Central memory CD4-positive, alpha-beta T cell (primary cell): Measurements from ENCODE around the gene ARHGDIB.

Experiments used
- DNase-seq: peaks from one replicate; pipeline ENCODE4 v3.0.0; 2022

Gene ARHGDIB

GRCh38 chr12:14982562-14982961 is 21.2 kb upstream of the ARHGDIB start:
- no peak for DNase-seq

GRCh38 chr12:14981049-14981448 is 19.6 kb upstream of the ARHGDIB start:
- no peak for DNase-seq

GRCh38 chr12:14979468-14979867 is 18.1 kb upstream of the ARHGDIB start:
- no peak for DNase-seq

GRCh38 chr12:14976658-14977057 is 15.3 kb upstream of the ARHGDIB start:
- DNase-seq = no peak

- no peak for DNase-seq
These were observed 14.1 kb upstream of the ARHGDIB start for GRCh38 chr12:14975457-14975856.

- no peak for DNase-seq
These were observed 13.2 kb upstream of the ARHGDIB start for GRCh38 chr12:14974633-14975032.

GRCh38 chr12:14972816-14973215 is 11.4 kb upstream of the ARHGDIB start, which contains the start of gene PDE6H:
PDE6H (plus strand) TSS chr12:14973042; CDS start chr12:14978013, 4,971 bp downstream.
- DNase-seq = no peak

GRCh38 chr12:14970473-14970872 is 9.1 kb upstream of the ARHGDIB start:
- DNase-seq = no peak

- DNase-seq = no peak
These were observed 7.1 kb upstream of the ARHGDIB start for GRCh38 chr12:14968478-14968877.

- DNase-seq = no peak
These were observed 3.8 kb upstream of the ARHGDIB start for GRCh38 chr12:14965221-14965620.

- DNase-seq = no peak
These were observed 3.0 kb upstream of the ARHGDIB start for GRCh38 chr12:14964406-14964805.

- DNase-seq = no peak
These were observed 2.1 kb upstream of the ARHGDIB start for GRCh38 chr12:14963520-14963919.

GRCh38 chr12:14962797-14963196 is 1.4 kb upstream of the ARHGDIB start:
- DNase-seq = no peak

- no peak for DNase-seq
These were observed 745 bp upstream of the ARHGDIB start for GRCh38 chr12:14962153-14962539.

- DNase-seq = peak; percentile 75
These were observed 594 bp downstream of the ARHGDIB start for GRCh38 chr12:14960548-14961465.

- DNase-seq = no peak
These were observed 1.4 kb downstream of the ARHGDIB start for GRCh38 chr12:14959916-14960496.

GRCh38 chr12:14959463-14959862 is 1.9 kb downstream of the ARHGDIB start:
- DNase-seq = no peak

GRCh38 chr12:14959126-14959440 is 2.3 kb downstream of the ARHGDIB start:
- no peak for DNase-seq

- no peak for DNase-seq
These were observed 2.9 kb downstream of the ARHGDIB start for GRCh38 chr12:14958361-14959125.

GRCh38 chr12:14957551-14958168 is 3.7 kb downstream of the ARHGDIB start:
- DNase-seq = no peak

- DNase-seq = no peak
These were observed 4.5 kb downstream of the ARHGDIB start for GRCh38 chr12:14956905-14957304.

GRCh38 chr12:14956024-14956891 is 5.1 kb downstream of the ARHGDIB start:
- no peak for DNase-seq
